Heart left ventricle (tissue), 13 donors: ENCODE data around the gene RNF167.

Experiments used
- CTCF ChIP-seq, 12 donors: fragments of 200-600 bp; sonication (generic) in 4 of 12; IDR thresholded peaks; one replicate each; pipeline versions ENCODE4 v1.5.0 to v1.8.0; 2018 to 2022; ENCODE audit warnings: antibody characterized with exemption in 12 of 12, mild to moderate bottlenecking in 5 of 12
- POLR2A ChIP-seq, 2 donors: fragments of 450-650 bp; IDR thresholded peaks; one replicate each; pipeline ENCODE4 v1.6.1; 2017; ENCODE audit warnings: antibody characterized with exemption in 2 of 2, mild to moderate bottlenecking in 2 of 2, moderate library complexity in 2 of 2
- donor health status: ischemic (EF 13 %, LVEDD 7.1; RV severe dilation, severe dysfunction).
- donor health status: DM: no; HTN: yes; CAD: no.
- donor health status: DM: no; HTN: no; CAD: no.
- donor health status: ischemic (EF 25% LVEDD 6.9; RV normal size, moderate dysfunction).
- donor health status: ischemic (EF 25% LVEDD 5.7; RV mildly dilated, moderate dysfunction).
- donor health status: ischemic (EF 35%, LVEDD 5.7; RV mildly dilated, moderate dysfunction).
- donor health status: nonischemic (EF 11% LVEDD 7.7; RV severe dilation, severe dysfunction).
- donor health status: DM: yes; HTN: yes; CAD: no.
- donor health status: PGD.
- donor health status: ischemic (EF 29% LVEDD 5.4; RV normal size, mild dysfunction).
- donor health status: nonischemic (EF 23%, LVEDD 6.1; RV moderate dilation, normal function).

DNA sequence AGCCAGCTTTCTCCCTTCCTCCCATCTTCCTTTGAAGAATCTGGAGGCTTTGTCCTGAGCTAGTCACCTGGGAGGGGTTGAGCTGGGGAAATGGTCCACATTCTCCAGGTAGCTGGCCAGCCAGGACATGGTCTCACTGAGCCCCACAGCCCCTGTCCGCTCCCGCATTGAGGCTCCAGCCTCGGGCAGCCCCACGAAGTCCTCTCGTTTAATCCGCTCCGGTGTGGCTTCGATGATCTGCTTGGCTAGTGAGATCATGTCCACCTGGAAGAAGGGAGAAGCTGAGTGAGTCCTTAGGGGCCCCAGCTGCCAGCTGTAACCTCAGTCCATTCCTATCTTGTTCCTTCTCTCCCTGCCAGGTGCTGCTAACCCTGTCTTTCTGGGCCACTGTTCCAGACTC, 30.2 kb downstream of the RNF167 start:
- TF ChIP-seq POLR2A (IDR thresholded peaks at IDR 0.05) (no peak), CTCF (IDR thresholded peaks at IDR 0.05) (no peak)
